GM21390 (cell line): ENCODE data around the gene FLAD1.

Experiments used
- ATAC-seq: cut with Tn5 transposase; IDR thresholded peaks from one replicate; pipeline ENCODE4 v1.9.1; 2021; ENCODE audit not compliant: unreplicated experiment

The FLAD1 gene

GRCh38 chr1:155002464-155003226, 19.5 kb downstream of the FLAD1 start, which contains the start of gene ZBTB7B:
TSS of gene ZBTB7B (plus strand) at chr1:155002802. CDS start at chr1:155014661, 11,859 bp downstream.
- ATAC-seq = no peak

DNA sequence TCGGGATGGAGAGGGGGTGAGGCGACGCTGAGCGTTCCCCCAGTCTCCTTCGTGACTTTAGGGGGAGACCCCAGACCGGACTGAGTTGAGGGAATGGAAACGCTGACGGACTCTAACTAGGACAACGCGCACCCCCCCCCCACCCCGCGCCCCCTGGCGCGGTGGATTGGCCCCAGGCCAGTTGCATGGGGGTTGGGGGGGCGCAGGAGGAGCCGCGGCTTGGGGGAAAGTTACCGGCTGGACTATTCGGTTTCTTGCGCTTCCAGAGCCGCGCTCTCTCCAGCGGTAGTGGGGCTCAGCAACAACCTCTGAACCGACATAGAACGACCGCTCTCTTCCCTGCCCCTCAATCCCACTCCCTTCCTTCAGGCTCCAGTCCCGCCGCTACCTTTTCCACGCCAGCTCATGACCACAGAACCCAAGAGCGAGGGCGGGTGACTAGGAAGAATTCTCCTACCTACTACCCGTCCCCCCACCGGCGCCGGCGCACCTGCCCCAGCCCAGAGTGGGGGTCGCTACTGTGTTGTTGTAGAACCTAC, 20.2 kb downstream of the FLAD1 start:
- ATAC-seq = no peak

- no peak for ATAC-seq
Observed at GRCh38 chr1:155003766-155004351, 20.7 kb downstream of the FLAD1 start.

DNA sequence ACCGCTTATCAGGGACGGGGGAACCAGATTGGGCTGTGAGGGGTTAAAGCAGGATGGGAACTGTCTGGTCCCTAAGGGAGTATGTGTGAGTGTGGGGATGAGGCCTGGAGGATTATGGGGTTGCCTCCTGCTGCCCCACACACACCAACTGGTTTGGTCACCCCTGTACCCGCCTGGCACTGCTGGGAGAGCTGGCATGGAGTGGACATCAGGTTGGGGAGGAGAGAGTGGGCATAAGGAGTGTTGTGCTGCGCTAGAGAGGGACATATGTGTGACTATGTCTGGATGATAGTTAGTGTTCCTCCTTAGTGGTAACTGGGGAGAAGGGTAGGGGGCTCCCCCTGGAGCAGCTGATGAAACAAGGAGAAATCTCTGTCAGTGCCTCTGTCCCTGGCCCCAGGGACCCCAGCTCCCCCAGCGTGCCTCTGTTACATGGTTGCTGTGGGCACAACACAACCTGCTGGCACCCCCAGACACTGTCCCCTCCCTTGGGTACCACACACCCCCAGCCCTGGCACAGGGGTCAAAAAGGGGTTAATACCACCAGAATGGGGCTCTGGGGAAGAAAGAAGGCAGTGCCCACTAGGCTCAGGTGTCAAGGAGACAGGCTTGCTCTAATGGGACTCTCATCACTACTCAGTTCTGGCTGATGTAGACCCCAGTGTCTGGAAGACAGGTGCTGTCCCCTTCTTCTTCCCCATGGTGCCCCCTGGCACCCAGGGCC, 21.4 kb downstream of the FLAD1 start:
- ATAC-seq = no peak

DNA sequence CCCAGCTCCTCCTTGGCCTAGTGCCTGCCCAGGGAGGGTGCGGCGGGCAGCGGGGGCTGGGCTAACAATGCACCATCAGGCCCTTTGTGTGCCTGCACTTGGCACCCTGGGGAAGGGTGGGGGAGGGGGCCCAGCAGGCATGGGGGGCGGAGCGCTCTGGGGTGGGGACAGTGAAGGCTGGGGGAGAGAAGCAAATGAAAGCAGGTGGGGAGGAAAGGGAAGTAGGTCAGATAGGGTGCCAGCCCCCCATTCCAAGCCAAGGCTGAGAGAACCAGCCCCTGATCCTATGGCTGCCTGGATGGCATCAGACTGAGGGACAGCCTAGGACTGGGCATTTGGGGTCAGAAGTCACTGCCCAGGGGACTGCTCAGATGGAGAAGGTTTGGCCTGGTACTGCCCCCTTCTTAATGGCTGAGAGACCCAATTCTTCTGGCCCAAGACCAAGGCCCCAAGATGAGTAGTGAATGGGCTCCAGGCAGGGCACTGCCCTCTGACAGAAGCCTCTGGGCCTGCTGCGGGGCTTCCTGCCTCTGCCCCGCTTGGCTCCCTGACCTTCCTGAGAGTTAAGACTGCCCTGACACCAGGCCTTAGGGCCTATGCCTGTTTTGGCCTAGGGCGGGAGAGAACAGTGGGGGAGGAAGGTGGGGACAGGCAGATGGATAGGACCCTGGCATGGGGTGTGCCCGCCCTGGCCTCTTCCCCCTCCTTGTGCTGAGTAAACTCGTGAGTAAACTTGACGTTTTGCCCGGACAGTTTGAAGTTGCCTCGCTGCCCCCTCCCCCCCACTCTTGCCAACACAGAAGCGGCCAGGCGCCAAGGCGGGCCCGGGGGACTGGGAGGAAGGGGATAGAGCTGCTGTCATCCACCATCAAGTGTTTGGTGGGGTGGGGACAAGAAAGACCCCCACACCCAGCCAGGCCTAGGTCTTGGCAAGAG, 22.2 kb downstream of the FLAD1 start:
- ATAC-seq = no peak

DNA sequence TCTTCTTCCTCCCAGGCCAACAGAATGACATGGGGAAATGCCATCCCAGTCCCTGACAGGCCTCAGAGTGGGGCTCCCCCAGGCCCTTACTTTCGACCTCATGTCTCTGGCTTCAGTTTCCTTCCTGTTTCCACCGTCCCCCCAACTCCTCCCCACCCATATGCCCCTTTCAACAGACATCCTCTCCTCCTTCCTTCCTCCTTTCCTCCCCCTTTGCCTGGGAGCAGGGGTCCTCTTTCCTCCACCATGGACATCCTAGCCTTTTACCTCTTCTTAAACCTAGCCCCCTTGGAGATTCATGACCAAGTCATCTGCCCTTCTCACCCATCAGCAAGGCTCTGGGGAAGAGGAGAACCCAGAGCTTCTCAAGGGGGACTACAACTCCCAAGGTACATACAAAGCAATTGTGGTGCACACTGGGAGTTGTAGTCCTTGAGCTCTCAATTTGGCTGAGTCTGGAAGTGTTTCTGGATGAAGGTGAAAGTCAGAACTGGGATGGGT, 23.5 kb downstream of the FLAD1 start:
- ATAC-seq = no peak

DNA sequence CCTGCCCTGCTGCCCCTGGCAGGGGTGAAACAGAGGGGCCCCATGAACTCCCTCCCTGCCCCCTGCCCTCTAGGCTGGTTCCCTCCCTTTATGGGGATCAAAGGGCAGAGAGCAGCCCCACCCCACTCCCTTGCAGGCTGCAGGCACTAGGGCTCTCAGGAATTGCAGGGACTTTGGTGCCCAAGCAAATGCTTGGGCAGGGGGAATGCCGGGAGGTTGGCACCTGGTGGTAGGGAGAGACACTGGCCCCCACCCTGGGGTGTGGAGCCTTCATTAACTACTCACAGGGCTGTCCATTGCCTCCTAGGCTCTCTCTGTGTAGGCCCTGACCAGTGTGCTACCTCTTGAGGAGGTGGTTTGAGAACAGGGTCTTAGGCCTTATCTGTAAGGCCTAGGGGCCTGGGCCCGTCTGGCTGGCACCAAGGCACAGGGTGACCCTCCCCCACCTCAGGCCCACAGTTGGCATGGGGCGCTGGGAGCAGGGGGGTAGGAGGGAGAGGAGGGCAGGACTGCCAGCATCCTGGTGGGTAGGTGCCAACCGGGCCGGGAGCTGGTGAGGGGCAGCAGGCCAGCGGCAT, 24.2 kb downstream of the FLAD1 start:
- no peak for ATAC-seq

GRCh38 chr1:155008015-155008941, 25.1 kb downstream of the FLAD1 start:
- no peak for ATAC-seq

DNA sequence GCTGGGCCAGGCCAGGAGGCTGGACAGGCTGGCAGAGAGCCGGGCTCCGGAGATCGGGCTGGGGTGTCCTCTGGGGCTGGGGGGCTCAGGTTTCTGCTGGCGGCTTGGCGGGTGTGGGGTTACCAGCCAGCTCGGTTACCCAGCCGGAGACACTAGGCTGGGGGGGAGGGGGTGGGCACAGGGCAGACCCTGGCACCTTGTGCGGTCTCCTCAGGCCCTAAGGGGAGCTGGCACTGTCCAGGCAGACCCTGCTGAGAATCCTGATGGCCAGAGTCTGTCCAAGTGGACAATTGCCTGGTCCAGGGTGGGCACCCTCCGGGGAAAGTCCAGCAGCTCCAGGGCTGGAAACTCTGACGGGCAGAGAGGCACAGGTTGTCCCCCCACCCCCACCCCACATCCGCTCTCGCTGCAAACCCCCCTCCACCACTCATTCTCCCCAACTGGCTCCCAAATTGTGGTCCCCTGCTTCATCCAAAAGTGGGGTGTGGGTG, 26.1 kb downstream of the FLAD1 start:
- no peak for ATAC-seq

GRCh38 chr1:155009742-155010141, 26.6 kb downstream of the FLAD1 start:
- no peak for ATAC-seq

- no peak for ATAC-seq
Observed at GRCh38 chr1:155010211-155010918, 27.2 kb downstream of the FLAD1 start.

DNA sequence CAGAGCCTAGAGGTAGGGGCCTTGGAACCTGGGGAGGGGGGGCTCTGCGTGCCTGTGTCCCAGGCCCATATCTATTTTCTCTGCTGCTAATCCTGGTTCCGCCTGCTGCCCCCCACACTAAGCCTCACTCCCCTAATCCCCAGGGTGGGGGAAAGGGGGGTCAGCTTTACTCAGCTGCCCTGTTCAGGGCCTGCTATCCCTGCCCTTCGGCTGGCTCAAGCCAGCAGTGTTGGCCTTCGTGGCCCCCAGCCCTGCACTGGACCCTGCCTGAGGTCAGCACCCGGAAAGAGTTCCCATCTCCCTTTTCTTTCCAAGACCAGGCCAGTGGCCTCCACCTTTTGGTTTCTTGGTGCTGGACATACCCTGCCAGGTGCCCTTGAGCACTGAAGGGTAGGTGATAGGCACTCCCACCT, 27.9 kb downstream of the FLAD1 start:
- ATAC-seq = no peak

GRCh38 chr1:155011437-155012025, 28.4 kb downstream of the FLAD1 start:
- ATAC-seq = no peak

DNA sequence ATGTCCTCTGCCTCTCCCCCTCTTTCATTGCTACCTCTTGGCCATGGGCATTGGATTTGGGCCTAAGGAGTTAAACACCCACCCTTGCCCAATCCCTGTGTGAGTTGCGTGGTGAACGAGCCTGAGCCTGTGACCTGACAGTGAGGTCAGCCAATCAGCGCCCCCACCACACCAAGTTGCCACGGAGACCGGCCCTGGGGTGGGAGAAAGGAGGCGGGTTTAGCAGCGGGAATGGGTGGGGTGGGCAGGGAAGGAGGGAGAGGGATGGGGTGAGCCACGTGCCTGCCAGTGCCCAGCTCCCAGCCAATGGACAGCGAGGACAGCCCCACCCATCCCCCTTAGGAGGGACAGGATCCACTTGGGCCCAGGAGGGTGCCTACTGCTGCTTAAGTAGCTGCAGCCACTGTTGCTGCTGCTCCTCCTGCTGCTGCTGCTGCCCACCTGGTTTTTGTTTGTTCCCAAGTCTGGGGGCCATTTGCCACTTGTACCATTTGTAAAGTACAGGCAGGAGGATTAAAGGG, 28.9 kb downstream of the FLAD1 start:
- no peak for ATAC-seq

DNA sequence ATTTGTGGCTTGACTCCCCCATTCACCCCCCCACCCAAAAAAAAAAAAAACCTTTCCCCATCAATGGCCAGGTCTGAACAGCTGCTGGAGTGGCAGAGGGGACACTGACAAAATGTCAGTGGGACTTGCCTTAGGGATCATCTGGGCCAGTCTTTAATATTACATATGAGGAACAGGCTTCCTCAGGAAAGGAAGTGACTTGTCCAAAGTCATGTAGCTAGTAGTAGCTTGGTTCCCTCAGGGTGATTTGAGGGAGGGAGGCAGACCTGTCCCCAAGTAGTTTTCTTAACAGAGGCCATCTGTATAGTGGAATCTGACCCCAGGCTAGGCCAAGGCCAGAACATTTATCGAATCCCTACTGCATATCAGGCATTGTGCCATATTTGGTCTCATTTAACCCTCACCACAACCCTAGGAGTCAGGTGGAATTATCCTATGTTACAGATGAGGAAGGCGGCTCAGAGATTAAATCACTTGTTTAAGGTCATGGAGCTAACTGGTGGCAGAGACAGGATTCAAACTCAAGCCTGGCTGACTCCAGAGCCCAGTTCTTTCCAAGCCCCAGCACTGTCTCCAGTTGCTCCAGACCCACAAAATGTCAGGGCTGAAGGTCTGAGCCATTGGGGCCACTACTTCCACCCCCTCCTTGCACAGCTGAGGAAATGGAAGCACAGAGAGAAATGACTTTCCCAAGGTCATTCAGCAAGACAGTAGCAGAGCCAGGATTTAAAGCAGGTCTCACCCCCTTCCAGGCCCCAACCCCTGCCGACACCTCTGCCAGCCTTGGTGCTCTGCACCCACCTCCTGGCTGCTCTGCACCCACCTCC, 29.8 kb downstream of the FLAD1 start:
- ATAC-seq = no peak

- no peak for ATAC-seq
Observed at GRCh38 chr1:155013632-155014031, 30.5 kb downstream of the FLAD1 start.
